Stimulated activated CD8-positive, alpha-beta memory T cell treated with anti-CD3 and anti-CD28 coated beads, Interleukin-4, amount 100 ng/mL, for 48 hours (primary cell): ENCODE data around the gene TGFB2.

Experiments
- DNase-seq: peaks from one replicate; pipeline ENCODE4 v3.0.0-alpha.2; 2020

TGFB2 gene

DNA sequence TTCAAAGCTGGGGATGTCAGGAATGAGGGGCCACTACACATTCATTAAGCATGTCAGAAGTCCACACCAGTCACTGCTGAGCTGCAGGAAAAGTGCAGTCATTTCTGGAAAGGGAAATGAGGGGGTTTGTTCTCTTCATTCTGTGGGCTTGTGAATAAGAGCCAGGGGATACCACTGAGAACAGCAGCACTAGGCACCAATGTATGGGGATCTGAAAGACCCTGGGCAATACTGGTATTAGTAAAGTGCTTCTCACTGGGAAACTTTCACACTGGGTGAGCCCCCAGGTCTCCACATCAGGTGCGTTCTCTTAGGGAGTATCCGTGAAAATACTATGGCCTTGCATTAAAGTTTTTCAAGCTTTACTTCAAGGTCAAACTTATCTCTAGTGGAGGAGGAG lies 49.9 kb downstream of the TGFB2 start:
- no peak for DNase-seq

DNA sequence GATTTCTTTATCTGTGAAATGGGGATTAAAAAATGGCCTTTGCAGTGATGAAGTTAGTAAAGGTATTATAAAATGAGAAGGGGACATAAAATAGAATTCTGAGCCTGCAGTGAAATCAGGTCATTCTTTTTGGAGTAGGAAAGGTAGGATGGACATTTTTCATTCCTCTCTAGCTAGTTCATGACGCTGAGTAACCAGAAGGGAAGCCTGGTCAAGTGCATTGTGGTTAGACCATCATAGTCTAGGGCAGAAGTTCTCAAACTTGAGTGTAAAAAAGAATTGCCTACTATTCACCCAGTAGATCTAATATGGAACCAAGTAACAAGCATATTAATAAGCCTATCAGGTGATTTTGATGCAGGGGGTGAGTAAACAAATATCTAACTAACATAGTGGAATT lies 50.8 kb downstream of the TGFB2 start:
- DNase-seq, result no peak

DNA sequence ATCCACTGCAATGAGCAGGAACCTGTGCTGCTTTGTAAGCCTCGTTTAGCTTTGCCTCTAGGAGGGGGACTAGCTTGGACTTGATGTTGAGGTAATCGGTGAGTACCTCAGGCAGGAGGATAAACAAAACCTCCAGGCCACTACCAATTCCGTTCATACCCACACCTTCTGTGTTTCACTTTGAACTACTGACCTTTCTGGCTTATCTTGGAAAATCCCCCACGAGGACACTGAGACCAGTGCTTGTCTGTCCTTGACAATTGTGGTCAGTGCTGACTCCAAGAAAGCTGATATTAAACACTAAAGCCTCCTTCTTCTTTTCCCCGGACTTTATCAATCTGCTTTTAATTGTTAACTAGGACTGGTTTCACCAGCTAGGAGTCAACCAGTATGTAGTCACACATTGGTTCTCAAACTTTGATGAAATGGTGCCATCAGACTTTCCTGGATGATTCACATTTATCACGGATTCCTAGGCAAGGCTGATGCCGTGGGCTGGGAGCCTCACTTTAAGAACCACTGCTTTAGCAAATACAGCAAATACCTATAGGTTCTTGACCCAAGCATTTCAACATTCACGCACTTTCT lies 52.7 kb downstream of the TGFB2 start:
- no peak for DNase-seq

DNA sequence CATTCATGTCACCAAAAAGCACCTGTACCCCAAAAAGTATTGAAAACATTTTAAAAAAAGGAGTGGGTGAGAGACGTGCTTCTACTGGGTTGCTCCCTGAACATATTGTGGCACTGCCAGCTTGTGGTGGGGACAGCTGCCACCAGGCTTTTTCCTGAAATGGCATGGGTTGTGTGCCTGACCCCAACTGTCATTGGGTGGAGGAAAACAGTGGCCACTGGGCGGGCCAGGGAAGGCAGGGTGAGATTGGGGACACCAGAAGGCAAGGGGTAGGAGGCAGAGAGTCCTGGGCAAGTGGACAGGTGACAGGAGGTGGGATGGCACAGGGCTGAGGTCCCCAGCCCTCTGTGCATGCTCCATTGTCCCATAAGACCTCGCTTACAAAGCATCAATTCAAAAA lies 55.5 kb downstream of the TGFB2 start:
- no peak for DNase-seq

DNA sequence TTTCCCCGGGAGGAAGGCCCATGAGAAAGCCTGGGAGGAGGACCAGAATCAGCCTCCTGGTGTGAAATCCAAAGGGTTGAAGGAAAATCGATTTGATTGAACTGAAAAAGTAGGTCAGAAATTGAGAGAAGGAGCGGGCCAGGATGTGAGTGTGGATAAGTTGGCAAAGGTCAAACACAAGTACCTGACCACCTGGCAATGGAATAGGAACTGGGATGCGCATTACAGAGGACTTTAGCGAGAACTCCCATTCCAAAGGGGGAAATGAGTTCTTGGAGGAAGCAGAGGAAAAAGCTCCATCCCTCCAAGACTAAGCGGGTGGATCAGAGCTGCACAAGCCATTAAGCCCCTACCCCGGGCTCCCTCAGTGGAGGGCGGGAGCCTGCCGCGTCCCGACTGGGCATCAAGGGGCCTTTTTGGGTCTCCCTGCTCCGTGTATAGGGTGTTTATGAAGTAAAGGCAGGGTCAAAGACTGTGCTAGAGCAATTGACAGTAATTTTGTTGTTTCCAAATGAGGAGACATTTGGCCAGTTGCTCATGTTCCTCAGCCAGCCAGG lies 56.4 kb downstream of the TGFB2 start:
- DNase-seq, result no peak

DNA sequence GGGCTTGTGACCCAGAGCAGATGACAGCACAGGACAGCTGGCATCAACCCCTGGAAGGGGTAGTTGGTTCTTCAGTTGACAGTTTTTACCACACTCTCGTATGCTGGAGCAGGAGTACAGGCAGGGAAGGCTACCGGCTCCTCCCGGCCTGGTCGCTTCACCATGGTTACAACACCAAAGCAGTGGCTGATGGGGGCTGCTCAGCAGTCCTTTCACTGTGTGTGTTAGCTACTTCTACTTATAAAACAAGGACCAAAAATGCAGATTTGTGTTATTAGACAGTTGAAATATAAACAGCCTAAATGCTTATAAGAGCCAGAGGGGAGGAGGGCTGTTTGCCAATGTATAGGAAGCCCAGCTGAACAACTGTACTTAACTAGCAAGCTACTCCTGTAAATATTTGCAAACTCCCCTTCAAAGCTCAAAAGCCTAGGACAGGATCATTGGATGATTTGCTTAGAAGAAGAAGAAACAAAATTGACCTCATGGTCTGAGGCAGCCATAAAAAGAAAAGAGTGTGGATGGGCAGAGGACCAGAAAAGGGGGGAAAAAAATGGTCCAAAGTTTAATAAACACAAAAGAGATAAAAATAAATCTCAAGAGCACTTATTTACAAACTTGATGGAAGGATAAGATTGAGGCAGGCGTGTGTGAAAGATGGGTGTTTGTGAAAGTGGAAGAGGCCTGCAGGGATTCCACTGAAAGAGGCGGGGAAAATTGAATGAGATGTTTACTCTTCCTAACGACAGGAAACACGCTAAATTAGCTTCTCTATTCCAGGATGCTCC lies 57.1 kb downstream of the TGFB2 start:
- DNase-seq, result no peak

DNA sequence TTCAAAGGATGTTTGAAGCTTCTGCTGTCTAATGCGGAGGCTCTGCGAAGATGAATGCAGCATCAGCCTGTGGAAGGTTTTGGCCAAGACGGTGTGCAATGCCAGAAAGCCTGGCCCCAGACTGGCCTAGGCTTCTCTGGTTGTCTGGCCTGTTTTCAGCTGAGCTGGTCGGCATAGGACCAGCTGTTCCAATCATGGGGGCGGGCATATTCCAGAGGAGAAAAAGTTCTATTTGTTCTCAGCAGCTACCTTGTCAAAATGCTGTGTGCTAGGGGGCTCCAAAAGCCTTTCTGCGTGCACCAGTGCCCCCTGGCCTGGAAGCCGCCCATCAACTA lies 57.6 kb downstream of the TGFB2 start:
- DNase-seq, result no peak

DNA sequence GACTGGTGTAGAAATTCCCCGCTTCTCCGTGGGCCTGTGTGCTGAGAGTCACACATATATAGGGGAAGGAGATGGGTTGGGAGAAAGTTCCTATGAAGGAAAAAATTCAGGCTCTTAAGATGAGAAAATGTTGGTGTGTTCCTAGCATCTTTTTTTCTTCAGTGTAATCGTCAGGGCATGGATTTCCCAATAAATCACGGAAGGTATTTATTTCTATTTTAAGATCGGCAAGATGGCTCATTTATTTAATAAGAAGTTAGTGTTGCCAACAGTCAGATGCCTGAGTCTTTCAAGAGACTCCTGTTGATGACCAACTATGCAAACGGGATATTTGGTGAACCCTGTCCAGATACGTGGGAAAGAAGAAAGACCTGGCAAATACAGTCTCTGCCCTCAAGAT lies 58.2 kb downstream of the TGFB2 start:
- no peak for DNase-seq

DNA sequence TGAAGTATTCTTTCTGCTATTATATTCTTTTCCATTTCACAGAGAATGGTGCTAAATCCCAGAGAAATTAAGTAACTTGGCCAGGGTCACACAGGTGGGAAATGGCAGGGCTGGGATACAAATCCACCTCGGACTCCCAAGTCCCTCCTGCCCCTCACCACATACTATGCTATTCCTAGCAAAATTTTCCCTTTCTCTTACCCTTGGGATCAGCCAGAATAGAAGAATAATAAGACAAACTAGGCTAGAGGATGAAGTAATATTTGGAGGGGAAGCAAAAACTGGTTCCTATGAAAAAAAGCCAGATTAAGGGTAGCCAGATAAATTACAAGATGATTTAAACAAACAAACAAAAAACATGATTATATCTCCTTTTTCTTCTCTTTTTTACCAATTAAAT lies 62.5 kb downstream of the TGFB2 start:
- DNase-seq, result no peak

DNA sequence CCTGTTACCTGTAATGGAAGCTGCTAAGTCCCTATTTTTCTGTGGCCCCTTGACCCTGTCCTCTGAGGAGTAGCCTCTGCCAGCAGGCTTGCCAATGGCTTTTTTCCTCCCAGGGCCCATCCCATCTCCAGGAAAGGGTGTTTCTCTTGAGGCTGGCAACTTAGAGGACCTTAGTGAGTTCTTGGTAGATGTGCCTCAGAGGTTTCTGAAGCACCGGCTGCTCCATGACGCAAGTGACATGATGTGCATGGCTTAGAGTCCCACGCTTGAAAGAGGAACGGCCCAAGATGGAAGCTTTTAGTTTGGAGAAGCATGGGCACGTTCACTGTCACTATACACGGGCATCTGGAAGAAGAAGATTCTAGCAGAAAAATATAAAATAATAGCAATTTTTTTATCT lies 63.0 kb downstream of the TGFB2 start:
- DNase-seq, result no peak

DNA sequence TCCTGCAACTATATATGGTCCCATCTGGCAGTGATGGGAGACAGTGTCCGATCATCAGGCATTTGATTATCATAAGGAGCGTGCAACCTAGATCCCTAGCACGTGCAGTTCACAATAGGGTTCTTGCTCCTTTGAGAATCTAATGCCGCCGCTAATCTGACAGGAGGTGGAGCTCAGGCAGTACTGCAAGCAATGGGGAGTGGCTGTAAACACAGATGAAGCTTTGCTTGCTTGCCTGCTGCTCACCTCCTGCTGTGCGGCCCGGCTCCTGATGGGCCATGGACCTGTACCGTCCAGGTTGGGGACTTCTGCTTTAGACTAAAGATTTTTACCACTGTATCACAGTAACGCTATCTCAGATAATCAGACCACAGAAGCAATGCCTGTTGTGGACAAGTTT lies 63.8 kb downstream of the TGFB2 start:
- no peak for DNase-seq

DNA sequence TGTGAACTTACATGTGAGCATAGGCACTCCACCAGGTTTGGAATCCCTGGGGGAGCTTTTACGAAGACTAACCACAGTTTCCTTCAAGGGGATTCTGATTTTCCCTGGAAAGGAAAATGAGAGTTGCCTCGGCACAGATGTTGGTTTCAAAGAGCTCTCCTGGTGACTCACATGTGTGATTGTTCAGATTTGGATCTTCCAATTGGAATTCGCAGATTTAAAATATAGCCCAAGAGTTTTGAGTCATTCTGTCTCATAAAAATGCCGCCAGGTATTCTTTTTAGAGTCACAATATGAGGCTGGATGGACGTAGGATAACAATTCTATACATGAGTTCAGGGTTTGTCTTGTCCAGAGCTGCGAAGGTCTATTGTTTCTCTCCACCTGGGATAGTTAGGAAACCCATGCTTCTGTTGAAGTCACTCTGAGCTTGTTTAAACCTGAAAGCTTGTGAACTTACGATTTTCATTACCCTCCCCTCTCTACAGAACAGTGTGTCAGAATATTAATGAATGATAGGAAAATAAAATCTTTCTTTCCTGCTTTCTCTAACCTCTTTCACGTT lies 64.9 kb downstream of the TGFB2 start:
- no peak for DNase-seq

DNA sequence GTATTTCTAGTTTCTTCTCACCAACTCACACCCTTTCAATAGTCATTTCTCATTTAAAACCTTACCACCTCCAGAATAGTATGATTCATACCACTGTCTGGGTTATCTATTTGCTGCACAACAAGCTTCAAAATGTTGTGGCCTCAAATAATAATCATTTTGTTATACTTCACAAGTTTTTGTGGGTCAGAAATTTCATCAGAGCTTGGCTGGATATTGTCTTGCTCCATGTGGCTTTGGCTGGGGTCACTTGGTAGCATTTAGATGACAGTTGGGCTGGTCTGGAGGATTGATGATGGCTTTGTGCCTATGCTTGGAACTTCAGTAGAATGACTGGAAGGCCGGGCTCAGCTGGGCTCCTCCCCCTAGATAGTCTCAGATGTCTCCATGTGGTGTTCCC lies 66.0 kb downstream of the TGFB2 start:
- DNase-seq, result no peak

DNA sequence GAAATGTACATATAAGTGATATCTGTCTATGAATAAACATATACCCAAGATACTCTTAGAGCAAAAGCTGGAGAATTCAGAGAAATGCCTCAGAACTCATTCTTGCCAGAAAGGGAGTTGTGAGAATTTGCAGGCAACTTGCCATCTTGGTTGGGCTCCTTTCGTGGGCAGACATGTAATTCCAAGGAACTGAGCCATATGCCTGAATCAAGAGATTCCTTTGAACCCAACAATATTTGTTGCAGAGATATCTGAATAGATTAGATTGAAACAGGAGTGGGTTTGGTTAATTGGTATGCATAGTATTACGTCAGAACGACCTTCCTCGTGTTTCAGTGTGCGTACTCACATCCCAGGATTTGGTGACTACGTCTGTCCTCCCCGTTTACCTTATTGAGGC lies 67.0 kb downstream of the TGFB2 start:
- DNase-seq, result no peak

DNA sequence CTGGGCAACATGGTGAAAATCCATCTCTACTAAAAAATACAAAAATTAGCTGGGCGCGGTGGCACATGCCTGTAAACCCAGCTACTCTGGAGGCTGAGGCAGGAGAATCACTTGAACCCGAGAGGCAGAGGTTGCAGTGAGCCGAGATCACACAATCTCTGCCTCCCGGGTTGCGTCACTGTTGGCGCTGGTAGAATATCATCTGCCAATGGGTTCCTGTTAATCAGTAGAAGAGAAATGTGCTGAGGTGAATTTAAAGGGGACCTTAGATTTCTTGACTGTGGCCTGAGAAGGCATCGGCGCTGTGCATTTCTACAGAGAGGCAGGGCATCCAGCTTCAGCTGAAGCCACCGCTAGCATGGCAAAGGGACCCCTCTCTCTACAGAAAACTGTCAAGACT lies 68.0 kb downstream of the TGFB2 start:
- DNase-seq, result no peak

DNA sequence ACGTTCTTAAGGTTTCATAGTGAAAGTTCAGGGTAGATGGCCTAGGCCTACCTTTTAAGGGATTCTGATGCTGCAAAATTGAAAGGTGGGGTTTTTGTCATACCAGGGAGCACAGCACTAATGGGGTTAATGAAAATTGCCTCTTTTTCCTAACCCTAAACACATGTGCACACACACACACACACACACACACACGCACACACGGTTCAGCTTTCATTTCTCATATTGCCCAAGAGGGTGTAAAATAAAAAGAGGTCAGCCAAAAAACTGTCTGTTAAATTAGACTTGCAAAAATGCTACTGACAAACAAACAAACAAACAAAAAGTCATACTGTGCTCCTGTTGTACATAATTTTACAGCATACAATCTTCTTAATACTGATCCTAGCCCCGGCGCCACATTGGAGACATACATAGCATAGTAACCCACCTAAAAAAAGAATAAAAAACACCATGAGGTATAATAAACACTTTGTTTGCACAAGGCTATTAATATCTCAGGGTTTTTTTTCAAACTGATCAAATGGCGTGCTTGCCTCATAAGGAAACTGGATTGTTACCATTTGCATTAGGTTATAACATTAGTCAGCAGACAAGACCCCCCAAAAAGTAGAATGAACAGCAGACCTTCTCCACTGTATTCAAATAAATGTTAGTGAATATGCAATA lies 69.1 kb downstream of the TGFB2 start:
- DNase-seq, result no peak

DNA sequence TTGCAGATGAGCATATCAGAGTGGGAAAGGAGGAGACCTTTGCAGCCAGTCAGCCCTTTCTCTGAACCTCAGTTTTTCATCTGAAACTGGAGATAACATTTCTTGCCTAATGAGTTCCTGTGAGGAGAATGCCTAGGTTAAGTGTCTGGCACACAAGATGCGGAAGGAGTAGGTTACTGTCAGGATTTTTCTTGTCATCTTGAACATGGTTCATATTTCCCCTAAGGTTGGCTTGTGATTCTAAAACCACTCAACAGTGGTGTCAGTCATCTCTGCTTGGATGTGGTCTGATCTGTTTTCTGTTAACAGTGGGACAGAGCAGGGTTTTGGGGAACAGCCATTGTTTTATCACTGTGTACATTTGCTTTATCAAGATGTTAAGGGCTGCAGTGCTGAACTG lies 70.6 kb downstream of the TGFB2 start:
- DNase-seq, result no peak

DNA sequence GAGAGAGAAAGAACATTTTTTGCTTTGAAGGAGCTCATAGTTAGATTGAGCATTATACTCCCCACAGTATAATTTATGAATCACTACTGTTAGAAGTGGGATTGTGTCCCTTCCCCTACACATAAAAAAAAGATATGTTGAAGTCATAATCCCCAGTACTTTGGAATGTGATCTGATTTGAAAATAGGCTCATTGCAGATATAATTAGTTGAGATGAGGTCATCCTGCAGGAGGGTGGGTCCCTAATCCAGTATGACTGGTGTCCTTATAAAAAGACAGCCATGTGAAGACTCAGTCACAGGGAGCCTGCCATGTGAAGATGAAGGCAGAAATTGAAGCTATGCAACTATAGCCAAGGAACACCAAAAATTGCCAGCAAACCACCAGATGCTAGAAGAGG lies 76.4 kb downstream of the TGFB2 start:
- no peak for DNase-seq

DNA sequence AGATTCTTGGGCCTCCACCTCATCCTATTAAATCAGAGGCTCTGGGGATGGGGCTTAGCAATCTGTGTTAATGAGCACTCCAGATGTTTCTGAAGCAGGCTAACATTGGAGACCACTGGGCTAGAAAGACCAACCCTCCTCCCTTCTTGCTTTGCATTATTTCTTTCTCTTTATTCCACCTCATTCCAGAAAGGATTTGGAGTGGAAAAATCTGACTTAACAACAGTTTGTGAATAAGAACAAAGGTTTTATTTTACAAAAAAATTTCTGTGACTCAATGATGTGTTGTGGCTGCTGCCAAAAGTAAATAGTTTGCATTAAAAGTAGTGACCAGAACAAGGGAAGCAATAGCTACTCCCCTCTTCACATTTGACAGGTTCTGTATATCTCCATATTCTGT lies 79.4 kb downstream of the TGFB2 start:
- DNase-seq, result no peak

DNA sequence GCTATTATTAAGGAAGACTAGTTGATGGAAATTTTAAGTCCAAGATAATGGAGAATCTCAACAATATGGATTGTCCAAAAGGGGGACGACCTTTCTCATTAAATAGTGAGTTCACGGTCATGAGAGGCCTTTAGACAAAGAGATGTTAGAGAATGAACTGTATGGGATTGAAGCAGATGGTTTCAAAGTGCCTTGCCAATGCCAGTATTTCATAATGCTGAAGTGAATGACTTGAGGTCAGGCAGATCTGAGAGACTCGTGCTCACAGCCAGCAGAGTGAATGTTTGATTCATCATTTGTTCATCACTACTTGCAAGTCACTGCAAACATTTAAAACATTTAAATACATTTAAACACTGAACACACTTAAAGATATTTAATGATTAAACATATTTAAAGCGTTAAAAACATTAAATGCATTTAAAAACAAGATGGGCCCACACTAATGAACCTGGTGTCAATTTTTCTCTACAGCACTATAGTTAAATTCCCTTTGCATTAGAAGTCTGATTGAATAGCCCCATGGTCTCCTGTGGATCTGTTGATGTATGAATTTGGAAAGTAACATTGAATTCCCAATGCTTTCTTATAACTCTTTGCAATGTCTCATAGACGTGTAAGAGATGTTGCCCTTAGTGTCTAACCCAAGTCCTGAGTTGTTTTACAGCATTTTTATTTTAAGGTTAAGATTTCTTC lies 80.7 kb downstream of the TGFB2 start:
- DNase-seq, result no peak

DNA sequence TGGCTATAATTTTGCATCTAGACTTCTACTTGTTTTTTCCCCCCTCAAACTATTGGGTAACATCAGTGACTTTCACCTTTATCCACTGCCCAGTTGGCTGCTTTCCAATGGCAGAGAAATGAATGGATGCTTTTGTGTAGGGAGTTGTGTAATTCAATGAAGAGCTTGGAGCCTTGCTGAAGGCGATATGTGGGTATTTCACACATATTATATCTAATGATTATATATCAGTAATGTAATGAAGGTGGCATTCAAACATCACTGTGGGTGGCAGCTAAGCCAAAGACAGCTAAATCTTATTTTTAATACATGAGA lies 81.2 kb downstream of the TGFB2 start:
- DNase-seq, result no peak

DNA sequence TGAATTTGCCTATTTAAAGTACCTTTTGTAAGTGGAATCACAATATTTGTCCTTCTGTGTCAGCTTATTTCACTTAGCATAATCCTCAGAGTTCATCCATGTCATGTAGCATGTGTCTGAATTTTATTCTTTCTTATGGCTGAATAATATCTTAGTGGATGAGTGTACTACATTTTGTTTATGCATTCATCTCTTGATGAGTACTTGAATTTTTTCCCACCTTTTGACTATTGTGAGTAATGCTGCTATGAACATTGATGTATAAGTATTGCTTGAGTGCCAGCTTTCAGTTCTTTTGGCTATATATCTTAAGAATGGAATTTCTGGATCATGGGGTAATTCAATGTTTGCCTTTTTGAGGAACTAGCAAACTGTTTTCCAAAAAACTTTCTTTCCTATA lies 84.2 kb downstream of the TGFB2 start:
- no peak for DNase-seq

DNA sequence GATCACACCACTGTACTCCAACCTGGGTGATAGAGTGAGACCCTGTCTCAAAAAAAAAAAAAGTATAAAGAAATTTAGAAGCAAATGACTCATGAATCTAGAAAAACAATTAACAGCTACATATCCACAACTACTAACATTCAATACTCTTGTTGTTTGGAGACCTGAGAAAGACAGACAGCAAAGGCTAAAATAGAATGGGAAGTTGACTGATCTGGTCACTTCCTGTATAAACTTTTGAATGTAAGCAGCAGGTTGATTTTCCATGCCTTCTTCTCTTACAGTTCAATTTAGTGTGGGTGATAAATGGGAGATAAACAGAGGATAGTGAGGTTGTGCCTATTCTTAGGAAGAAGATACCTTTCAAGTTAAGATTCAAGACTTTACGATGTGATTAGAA lies 85.2 kb downstream of the TGFB2 start:
- DNase-seq, result no peak

DNA sequence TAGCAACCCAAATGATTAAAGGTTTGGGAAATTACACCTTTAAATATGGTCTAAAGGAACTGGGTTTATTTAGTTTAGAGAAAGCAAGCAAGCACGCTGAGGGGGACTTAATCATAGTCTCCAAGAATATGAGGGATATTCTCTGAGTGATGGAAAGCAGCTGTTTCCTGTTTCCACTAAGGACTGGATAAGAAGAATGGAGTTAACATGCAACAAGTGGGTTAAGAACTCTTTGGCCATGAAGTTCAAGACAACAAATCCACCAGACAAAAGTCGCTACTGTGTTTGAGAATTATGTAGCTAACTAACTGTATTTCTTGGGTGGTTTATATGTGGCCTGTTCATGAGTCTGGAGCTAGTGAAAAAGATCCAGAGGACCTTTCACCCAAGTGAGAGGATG lies 85.7 kb downstream of the TGFB2 start:
- no peak for DNase-seq
